Fibroblast of pulmonary artery (primary cell): ENCODE results near the gene CYB5R4.
A peak's percentile ranks its signal among the peaks of the same experiment; 100 is the strongest.

Experiments
- DNase-seq: peaks from one replicate; pipeline ENCODE4 v3.0.0-alpha.2; 2010; ENCODE audit warnings: low read depth
- H3K4me3 ChIP-seq: replicated peaks from 2 replicates; pipeline ENCODE4 v1.5.1; 2011; ENCODE audit warnings: low read depth, mild to moderate bottlenecking, control low read depth, low read length, moderate library complexity
- CTCF ChIP-seq: IDR thresholded peaks from 2 replicates; pipeline ENCODE4 v1.5.1; 2011; ENCODE audit warnings: mild to moderate bottlenecking, control low read depth, low read length, inconsistent platforms; ENCODE audit errors: missing control alignments

The CYB5R4 gene

GRCh38 chr6:83859410-83860358 is at the start of gene CYB5R4:
TSS of gene CYB5R4 (plus strand) at chr6:83859689. CDS start at chr6:83859783, 94 bp downstream.
- peak within 1 kb of the TSS; percentile 89 for H3K4me3 ChIP-seq
- peak; percentile 97 for DNase-seq
- TF ChIP-seq CTCF: peak; percentile 49

- no peak for TF ChIP-seq CTCF
- no peak overlapping the region for H3K4me3 ChIP-seq
- no peak for DNase-seq
These were observed 46.9 kb upstream of the CYB5R4 start for GRCh38 chr6:83812595-83812994.

GRCh38 chr6:83815631-83816272 is 43.7 kb upstream of the CYB5R4 start:
- peak; percentile 5 for DNase-seq
- no peak overlapping the region for H3K4me3 ChIP-seq
- no peak for TF ChIP-seq CTCF

- DNase-seq: no peak
- TF ChIP-seq CTCF: no peak
- H3K4me3 ChIP-seq: no peak overlapping the region
These were observed 36.8 kb upstream of the CYB5R4 start for GRCh38 chr6:83822629-83823169.

GRCh38 chr6:83824388-83824801 is 35.1 kb upstream of the CYB5R4 start:
- peak; percentile 3 for DNase-seq
- H3K4me3 ChIP-seq: no peak overlapping the region
- TF ChIP-seq CTCF: no peak

GRCh38 chr6:83824831-83825230 is 34.7 kb upstream of the CYB5R4 start:
- no peak for TF ChIP-seq CTCF
- no peak for DNase-seq
- H3K4me3 ChIP-seq: no peak overlapping the region
